Measurements from ENCODE around the gene PTPRZ1. TPM values are rescaled to one million over a fixed set of nuclear protein-coding genes. Genes with fewer than 3 reads are reported as not detected.

The PTPRZ1 gene
- polyA plus RNA-seq, 1 donor = 20.6 TPM

- H3K9me3 ChIP-seq (ENCODE audit: control insufficient read depth, low read depth, low read length) = no peaks in the 10 kb centered on the region
- H3K27me3 ChIP-seq (ENCODE audit: control insufficient read depth, insufficient read depth, low read length) = no peaks in the 10 kb centered on the region
- H3K27ac ChIP-seq (ENCODE audit: low read length) = no peak overlapping the region
- DNase-seq = no peak
- no peaks in the 10 kb centered on the region for H3K36me3 ChIP-seq (ENCODE audit: control insufficient read depth, insufficient read depth, low read length)
- H3K4me3 ChIP-seq (ENCODE audit: low read length) = no peak overlapping the region
- H3K4me1 ChIP-seq (ENCODE audit: control insufficient read depth, insufficient read depth, low read length) = no peaks in the 10 kb centered on the region
- no CpG with 5 or more reads among the region's 3 CpGs for WGBS (ENCODE audit: insufficient coverage, low lambda C conversion rate)
These were observed 196.0 kb downstream of the PTPRZ1 start for GRCh38 chr7:122068999-122069398.

- Histone ChIP-seq H3K4me3 (ENCODE audit: low read length) (no peak overlapping the region), H3K9me3 (ENCODE audit: control insufficient read depth, low read depth, low read length) (no peaks in the 10 kb centered on the region), H3K27ac (ENCODE audit: low read length) (no peak overlapping the region), H3K27me3 (ENCODE audit: control insufficient read depth, insufficient read depth, low read length) (no peaks in the 10 kb centered on the region), H3K36me3 (ENCODE audit: control insufficient read depth, insufficient read depth, low read length) (no peaks in the 10 kb centered on the region), H3K4me1 (ENCODE audit: control insufficient read depth, insufficient read depth, low read length) (no peaks in the 10 kb centered on the region)
- DNase-seq = no peak
- WGBS (ENCODE audit: insufficient coverage, low lambda C conversion rate) = 50% methylated on average over 1 of the region's 1 CpG
These were observed 197.1 kb downstream of the PTPRZ1 start for GRCh38 chr7:122070062-122070461.

- Histone ChIP-seq H3K9me3 (ENCODE audit: control insufficient read depth, low read depth, low read length) (no peaks in the 10 kb centered on the region), H3K4me1 (ENCODE audit: control insufficient read depth, insufficient read depth, low read length) (no peaks in the 10 kb centered on the region), H3K27me3 (ENCODE audit: control insufficient read depth, insufficient read depth, low read length) (no peaks in the 10 kb centered on the region), H3K36me3 (ENCODE audit: control insufficient read depth, insufficient read depth, low read length) (no peaks in the 10 kb centered on the region), H3K27ac (ENCODE audit: low read length) (no peak overlapping the region), H3K4me3 (ENCODE audit: low read length) (no peak overlapping the region)
- WGBS (ENCODE audit: insufficient coverage, low lambda C conversion rate) = 94% methylated on average over 2 of the region's 3 CpGs
- no peak for DNase-seq
These were observed 197.9 kb downstream of the PTPRZ1 start for GRCh38 chr7:122070834-122071233.

GRCh38 chr7:122072272-122072671, 199.3 kb downstream of the PTPRZ1 start:
- WGBS (ENCODE audit: insufficient coverage, low lambda C conversion rate) = no CpG with 5 or more reads among the region's 2 CpGs
- Histone ChIP-seq H3K27me3 (ENCODE audit: control insufficient read depth, insufficient read depth, low read length) (no peaks in the 10 kb centered on the region), H3K9me3 (ENCODE audit: control insufficient read depth, low read depth, low read length) (no peaks in the 10 kb centered on the region), H3K4me3 (ENCODE audit: low read length) (no peak overlapping the region), H3K27ac (ENCODE audit: low read length) (no peak overlapping the region), H3K4me1 (ENCODE audit: control insufficient read depth, insufficient read depth, low read length) (no peaks in the 10 kb centered on the region), H3K36me3 (ENCODE audit: control insufficient read depth, insufficient read depth, low read length) (no peaks in the 10 kb centered on the region)
- DNase-seq = no peak

- no peaks in the 10 kb centered on the region for H3K4me1 ChIP-seq (ENCODE audit: control insufficient read depth, insufficient read depth, low read length)
- no peak overlapping the region for H3K4me3 ChIP-seq (ENCODE audit: low read length)
- no peaks in the 10 kb centered on the region for H3K9me3 ChIP-seq (ENCODE audit: control insufficient read depth, low read depth, low read length)
- H3K27me3 ChIP-seq (ENCODE audit: control insufficient read depth, insufficient read depth, low read length) = no peaks in the 10 kb centered on the region
- no peak for DNase-seq
- H3K36me3 ChIP-seq (ENCODE audit: control insufficient read depth, insufficient read depth, low read length) = peaks cover 5% of the 10 kb centered on the region
- WGBS (ENCODE audit: insufficient coverage, low lambda C conversion rate) = 77% methylated on average over 2 of the region's 6 CpGs
- no peak overlapping the region for H3K27ac ChIP-seq (ENCODE audit: low read length)
These were observed 200.1 kb downstream of the PTPRZ1 start for GRCh38 chr7:122072924-122073599.

- no peaks in the 10 kb centered on the region for H3K4me1 ChIP-seq (ENCODE audit: control insufficient read depth, insufficient read depth, low read length)
- H3K9me3 ChIP-seq (ENCODE audit: control insufficient read depth, low read depth, low read length) = no peaks in the 10 kb centered on the region
- H3K4me3 ChIP-seq (ENCODE audit: low read length) = no peak overlapping the region
- H3K36me3 ChIP-seq (ENCODE audit: control insufficient read depth, insufficient read depth, low read length) = peaks cover 5% of the 10 kb centered on the region
- WGBS (ENCODE audit: insufficient coverage, low lambda C conversion rate) = 94% methylated on average over 2 of the region's 3 CpGs
- no peaks in the 10 kb centered on the region for H3K27me3 ChIP-seq (ENCODE audit: control insufficient read depth, insufficient read depth, low read length)
- no peak overlapping the region for H3K27ac ChIP-seq (ENCODE audit: low read length)
- DNase-seq = no peak
These were observed 200.7 kb downstream of the PTPRZ1 start for GRCh38 chr7:122073635-122074034.

- no peak for DNase-seq
- H3K27me3 ChIP-seq (ENCODE audit: control insufficient read depth, insufficient read depth, low read length) = no peaks in the 10 kb centered on the region
- no peaks in the 10 kb centered on the region for H3K4me1 ChIP-seq (ENCODE audit: control insufficient read depth, insufficient read depth, low read length)
- no peaks in the 10 kb centered on the region for H3K9me3 ChIP-seq (ENCODE audit: control insufficient read depth, low read depth, low read length)
- peaks cover 17% of the 10 kb centered on the region for H3K36me3 ChIP-seq (ENCODE audit: control insufficient read depth, insufficient read depth, low read length)
- no peak overlapping the region for H3K27ac ChIP-seq (ENCODE audit: low read length)
- H3K4me3 ChIP-seq (ENCODE audit: low read length) = no peak overlapping the region
These were observed 209.2 kb downstream of the PTPRZ1 start for GRCh38 chr7:122082160-122082559.

- no peak overlapping the region for H3K27ac ChIP-seq (ENCODE audit: low read length)
- H3K4me3 ChIP-seq (ENCODE audit: low read length) = no peak overlapping the region
- H3K9me3 ChIP-seq (ENCODE audit: control insufficient read depth, low read depth, low read length) = no peaks in the 10 kb centered on the region
- H3K4me1 ChIP-seq (ENCODE audit: control insufficient read depth, insufficient read depth, low read length) = no peaks in the 10 kb centered on the region
- WGBS (ENCODE audit: insufficient coverage, low lambda C conversion rate) = 100% methylated on average over 2 of the region's 2 CpGs
- peaks cover 14% of the 10 kb centered on the region for H3K36me3 ChIP-seq (ENCODE audit: control insufficient read depth, insufficient read depth, low read length)
- no peak for DNase-seq
- H3K27me3 ChIP-seq (ENCODE audit: control insufficient read depth, insufficient read depth, low read length) = no peaks in the 10 kb centered on the region
These were observed 209.7 kb downstream of the PTPRZ1 start for GRCh38 chr7:122082670-122083069.

- Histone ChIP-seq H3K4me1 (ENCODE audit: control insufficient read depth, insufficient read depth, low read length) (no peaks in the 10 kb centered on the region), H3K36me3 (ENCODE audit: control insufficient read depth, insufficient read depth, low read length) (peaks cover 7% of the 10 kb centered on the region), H3K27me3 (ENCODE audit: control insufficient read depth, insufficient read depth, low read length) (no peaks in the 10 kb centered on the region), H3K9me3 (ENCODE audit: control insufficient read depth, low read depth, low read length) (no peaks in the 10 kb centered on the region), H3K4me3 (ENCODE audit: low read length) (no peak overlapping the region), H3K27ac (ENCODE audit: low read length) (no peak overlapping the region)
- DNase-seq = peak; percentile 52 to 57
- WGBS (ENCODE audit: insufficient coverage, low lambda C conversion rate) = no CpG with 5 or more reads among the region's 6 CpGs
These were observed 220.2 kb downstream of the PTPRZ1 start for GRCh38 chr7:122092964-122093797.

- no peaks in the 10 kb centered on the region for H3K4me1 ChIP-seq (ENCODE audit: control insufficient read depth, insufficient read depth, low read length)
- WGBS (ENCODE audit: insufficient coverage, low lambda C conversion rate) = no CpG with 5 or more reads among the region's 1 CpG
- no peaks in the 10 kb centered on the region for H3K9me3 ChIP-seq (ENCODE audit: control insufficient read depth, low read depth, low read length)
- H3K27ac ChIP-seq (ENCODE audit: low read length) = no peak overlapping the region
- no peak overlapping the region for H3K4me3 ChIP-seq (ENCODE audit: low read length)
- H3K27me3 ChIP-seq (ENCODE audit: control insufficient read depth, insufficient read depth, low read length) = no peaks in the 10 kb centered on the region
- peaks cover 7% of the 10 kb centered on the region for H3K36me3 ChIP-seq (ENCODE audit: control insufficient read depth, insufficient read depth, low read length)
- DNase-seq = no peak
These were observed 221.6 kb downstream of the PTPRZ1 start for GRCh38 chr7:122094549-122094948.
